ENCODE measurements around the gene SLC9A9.

Gene SLC9A9

DNA sequence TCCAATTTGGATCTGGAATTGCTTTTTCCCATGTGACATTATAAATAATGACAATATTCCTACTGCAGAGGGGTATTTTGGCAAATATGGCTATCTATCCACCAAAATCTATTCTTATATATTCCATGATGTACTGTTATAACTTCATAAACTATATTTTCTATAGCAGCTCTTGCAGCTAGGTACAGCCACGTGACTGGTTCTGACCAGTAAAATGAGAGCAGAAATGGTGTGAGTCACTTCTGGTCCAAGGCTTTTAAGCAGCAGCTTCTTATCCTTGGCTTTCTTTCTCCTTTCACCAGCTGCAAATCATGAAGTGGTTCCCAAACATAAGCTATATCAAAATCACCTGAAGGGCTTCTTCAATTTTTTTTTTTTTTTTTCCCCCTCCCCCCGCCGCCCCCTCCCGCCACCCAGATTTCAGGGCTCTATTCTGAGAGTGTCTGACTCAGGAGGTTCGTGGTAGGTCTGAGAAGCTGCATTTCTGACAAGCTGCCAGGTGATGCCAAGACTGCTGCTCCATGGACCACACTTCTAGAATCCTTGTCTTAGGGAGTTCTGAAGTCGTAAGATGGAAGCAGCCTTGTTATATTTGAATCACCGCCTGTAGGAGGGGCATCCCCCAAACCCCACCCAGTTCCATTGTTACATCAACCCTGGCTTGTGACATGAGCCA lies 371.2 kb downstream of the SLC9A9 start:
- no peaks in the 10 kb centered on the region for H3K9me3 ChIP-seq (ENCODE audit: control insufficient read depth, insufficient read depth, low read length)
- H3K27ac ChIP-seq (ENCODE audit: low read length): no peak overlapping the region
- WGBS (ENCODE audit: insufficient coverage, insufficient read length): no CpG with 5 or more reads among the region's 7 CpGs
- H3K4me3 ChIP-seq (ENCODE audit: low read length): no peak overlapping the region
- no peaks in the 10 kb centered on the region for H3K4me1 ChIP-seq (ENCODE audit: control insufficient read depth, insufficient read depth, low read length)
- H3K36me3 ChIP-seq (ENCODE audit: control insufficient read depth, insufficient read depth, low read length): no peaks in the 10 kb centered on the region
- H3K27me3 ChIP-seq (ENCODE audit: control insufficient read depth, insufficient read depth, low read length): no peaks in the 10 kb centered on the region
- no peak for DNase-seq (ENCODE audit: low read depth, low spot score)

DNA sequence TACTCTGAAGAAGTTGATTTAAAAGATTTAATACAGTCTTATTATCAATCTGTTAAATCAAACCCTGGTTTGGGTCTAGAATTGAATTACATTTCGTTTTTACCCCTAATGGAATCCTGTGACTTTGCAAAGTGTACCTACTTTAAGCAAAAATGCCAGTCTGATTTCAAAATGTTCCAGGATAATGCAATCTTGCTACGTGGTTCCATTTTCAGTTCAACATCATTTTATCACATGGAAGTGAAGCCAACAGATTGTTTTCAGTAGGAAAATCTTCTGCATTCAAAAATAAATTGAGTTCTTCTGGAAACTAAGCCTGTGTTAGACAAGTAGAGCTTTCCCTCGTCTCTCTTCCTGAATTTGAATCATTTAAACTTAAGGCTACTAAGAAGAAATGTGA lies 372.3 kb downstream of the SLC9A9 start:
- no peak for DNase-seq (ENCODE audit: low read depth, low spot score)
- no peaks in the 10 kb centered on the region for H3K27me3 ChIP-seq (ENCODE audit: control insufficient read depth, insufficient read depth, low read length)
- H3K27ac ChIP-seq (ENCODE audit: low read length): no peak overlapping the region
- H3K4me3 ChIP-seq (ENCODE audit: low read length): no peak overlapping the region
- no CpG with 5 or more reads among the region's 3 CpGs for WGBS (ENCODE audit: insufficient coverage, insufficient read length)
- no peaks in the 10 kb centered on the region for H3K36me3 ChIP-seq (ENCODE audit: control insufficient read depth, insufficient read depth, low read length)
- no peaks in the 10 kb centered on the region for H3K4me1 ChIP-seq (ENCODE audit: control insufficient read depth, insufficient read depth, low read length)
- no peaks in the 10 kb centered on the region for H3K9me3 ChIP-seq (ENCODE audit: control insufficient read depth, insufficient read depth, low read length)

DNA sequence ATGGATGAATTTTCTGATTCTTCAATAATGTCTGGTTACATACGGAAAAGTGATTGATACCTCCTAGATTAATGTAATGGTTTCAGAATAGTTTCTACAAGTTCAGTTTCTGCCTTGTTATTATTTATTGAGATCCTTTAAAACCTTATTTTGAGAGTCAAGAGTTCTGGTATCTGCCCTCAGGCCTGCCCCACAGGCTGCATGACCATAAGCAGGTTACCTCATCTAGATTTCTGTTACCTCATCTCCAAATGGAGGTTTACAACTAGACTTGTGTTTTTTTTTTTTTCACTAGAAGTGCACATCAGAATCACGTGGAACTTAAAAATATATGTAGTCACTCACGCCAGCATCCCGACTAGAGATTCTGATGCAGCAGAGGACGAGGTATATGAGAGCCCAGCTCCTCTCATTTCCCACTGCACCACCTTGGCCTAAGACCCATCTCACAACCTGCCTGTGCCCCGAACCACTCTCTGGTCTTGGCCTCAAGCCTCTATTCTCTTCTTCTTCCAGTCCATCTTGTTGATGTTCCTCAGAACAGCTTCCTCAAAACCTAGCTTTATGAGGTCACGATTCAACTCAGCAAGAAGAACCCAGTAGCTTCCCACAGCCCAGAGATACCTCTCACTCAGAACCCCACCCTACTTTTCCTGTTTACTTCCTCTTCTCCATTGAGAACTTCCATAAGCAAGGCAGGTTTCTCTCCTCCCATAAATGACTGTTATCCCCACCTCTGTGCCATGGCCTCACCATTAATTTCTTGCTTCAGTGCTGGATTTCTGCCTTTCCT lies 375.3 kb downstream of the SLC9A9 start:
- no CpG with 5 or more reads among the region's 7 CpGs for WGBS (ENCODE audit: insufficient coverage, insufficient read length)
- Histone ChIP-seq H3K27ac (ENCODE audit: low read length) (no peak overlapping the region), H3K4me3 (ENCODE audit: low read length) (no peak overlapping the region), H3K27me3 (ENCODE audit: control insufficient read depth, insufficient read depth, low read length) (no peaks in the 10 kb centered on the region), H3K36me3 (ENCODE audit: control insufficient read depth, insufficient read depth, low read length) (no peaks in the 10 kb centered on the region), H3K4me1 (ENCODE audit: control insufficient read depth, insufficient read depth, low read length) (no peaks in the 10 kb centered on the region), H3K9me3 (ENCODE audit: control insufficient read depth, insufficient read depth, low read length) (no peaks in the 10 kb centered on the region)
- DNase-seq (ENCODE audit: low read depth, low spot score): no peak

DNA sequence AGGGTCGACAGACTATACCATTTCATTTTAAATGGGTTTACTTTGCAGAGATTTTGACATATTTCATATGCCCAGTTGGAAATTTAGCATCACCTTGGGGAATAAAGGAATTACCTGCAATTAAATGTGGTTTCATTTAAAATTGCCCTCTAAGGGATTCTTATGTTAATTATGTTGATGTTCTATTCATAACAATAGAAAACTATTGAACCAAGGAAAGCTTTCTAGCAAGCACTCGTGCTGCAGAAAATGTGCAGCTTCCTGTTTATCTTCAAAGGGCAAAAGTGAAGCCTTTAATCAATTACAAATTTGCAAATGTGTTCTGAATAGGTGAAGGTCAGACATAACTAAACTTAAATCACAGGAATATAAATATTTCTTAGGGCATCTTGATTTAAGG lies 376.6 kb downstream of the SLC9A9 start:
- H3K4me1 ChIP-seq (ENCODE audit: control insufficient read depth, insufficient read depth, low read length): no peaks in the 10 kb centered on the region
- no CpG with 5 or more reads among the region's 2 CpGs for WGBS (ENCODE audit: insufficient coverage, insufficient read length)
- no peaks in the 10 kb centered on the region for H3K36me3 ChIP-seq (ENCODE audit: control insufficient read depth, insufficient read depth, low read length)
- no peaks in the 10 kb centered on the region for H3K27me3 ChIP-seq (ENCODE audit: control insufficient read depth, insufficient read depth, low read length)
- H3K27ac ChIP-seq (ENCODE audit: low read length): no peak overlapping the region
- no peaks in the 10 kb centered on the region for H3K9me3 ChIP-seq (ENCODE audit: control insufficient read depth, insufficient read depth, low read length)
- no peak for DNase-seq (ENCODE audit: low read depth, low spot score)
- H3K4me3 ChIP-seq (ENCODE audit: low read length): no peak overlapping the region

DNA sequence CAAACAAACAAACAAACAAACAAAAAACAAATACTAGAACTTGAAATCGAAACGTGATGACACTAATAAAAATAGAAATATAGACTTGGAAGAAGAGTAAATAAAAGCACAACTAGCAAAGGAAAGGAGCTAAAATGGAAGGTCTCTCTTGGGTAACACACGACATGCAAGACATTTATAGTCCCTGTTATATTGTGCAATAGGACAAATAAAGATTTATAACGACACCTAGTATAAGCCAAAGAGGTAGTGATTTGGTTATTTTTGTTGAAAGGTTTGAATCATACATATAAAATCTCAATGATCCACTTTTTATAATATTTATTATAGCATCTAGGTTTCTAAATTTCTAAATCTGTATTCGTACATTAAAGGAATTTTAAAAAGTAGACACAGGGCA lies 379.1 kb downstream of the SLC9A9 start:
- no peaks in the 10 kb centered on the region for H3K9me3 ChIP-seq (ENCODE audit: control insufficient read depth, insufficient read depth, low read length)
- no peaks in the 10 kb centered on the region for H3K27me3 ChIP-seq (ENCODE audit: control insufficient read depth, insufficient read depth, low read length)
- WGBS (ENCODE audit: insufficient coverage, insufficient read length): no CpG with 5 or more reads among the region's 5 CpGs
- H3K36me3 ChIP-seq (ENCODE audit: control insufficient read depth, insufficient read depth, low read length): no peaks in the 10 kb centered on the region
- no peak overlapping the region for H3K27ac ChIP-seq (ENCODE audit: low read length)
- DNase-seq (ENCODE audit: low read depth, low spot score): no peak
- H3K4me3 ChIP-seq (ENCODE audit: low read length): no peak overlapping the region
- no peaks in the 10 kb centered on the region for H3K4me1 ChIP-seq (ENCODE audit: control insufficient read depth, insufficient read depth, low read length)

GRCh38 chr3:143465666-143466065 lies 382.6 kb downstream of the SLC9A9 start:
- no peak for DNase-seq (ENCODE audit: low read depth, low spot score)
- H3K27me3 ChIP-seq (ENCODE audit: control insufficient read depth, insufficient read depth, low read length): no peaks in the 10 kb centered on the region
- H3K27ac ChIP-seq (ENCODE audit: low read length): no peak overlapping the region
- no peaks in the 10 kb centered on the region for H3K4me1 ChIP-seq (ENCODE audit: control insufficient read depth, insufficient read depth, low read length)
- no peaks in the 10 kb centered on the region for H3K36me3 ChIP-seq (ENCODE audit: control insufficient read depth, insufficient read depth, low read length)
- no peak overlapping the region for H3K4me3 ChIP-seq (ENCODE audit: low read length)
- WGBS (ENCODE audit: insufficient coverage, insufficient read length): no CpG with 5 or more reads among the region's 1 CpG
- H3K9me3 ChIP-seq (ENCODE audit: control insufficient read depth, insufficient read depth, low read length): no peaks in the 10 kb centered on the region

- Histone ChIP-seq H3K4me3 (ENCODE audit: low read length) (no peak overlapping the region), H3K9me3 (ENCODE audit: control insufficient read depth, insufficient read depth, low read length) (no peaks in the 10 kb centered on the region), H3K27me3 (ENCODE audit: control insufficient read depth, insufficient read depth, low read length) (no peaks in the 10 kb centered on the region), H3K36me3 (ENCODE audit: control insufficient read depth, insufficient read depth, low read length) (no peaks in the 10 kb centered on the region), H3K4me1 (ENCODE audit: control insufficient read depth, insufficient read depth, low read length) (no peaks in the 10 kb centered on the region), H3K27ac (ENCODE audit: low read length) (no peak overlapping the region)
- DNase-seq (ENCODE audit: low read depth, low spot score): no peak
- WGBS (ENCODE audit: insufficient coverage, insufficient read length): no CpG with 5 or more reads among the region's 2 CpGs
Measured at GRCh38 chr3:143464850-143465249, 383.4 kb downstream of the SLC9A9 start.

GRCh38 chr3:143455480-143455879 lies 392.8 kb downstream of the SLC9A9 start:
- no peak for DNase-seq (ENCODE audit: low read depth, low spot score)
- no peak overlapping the region for H3K4me3 ChIP-seq (ENCODE audit: low read length)

DNA sequence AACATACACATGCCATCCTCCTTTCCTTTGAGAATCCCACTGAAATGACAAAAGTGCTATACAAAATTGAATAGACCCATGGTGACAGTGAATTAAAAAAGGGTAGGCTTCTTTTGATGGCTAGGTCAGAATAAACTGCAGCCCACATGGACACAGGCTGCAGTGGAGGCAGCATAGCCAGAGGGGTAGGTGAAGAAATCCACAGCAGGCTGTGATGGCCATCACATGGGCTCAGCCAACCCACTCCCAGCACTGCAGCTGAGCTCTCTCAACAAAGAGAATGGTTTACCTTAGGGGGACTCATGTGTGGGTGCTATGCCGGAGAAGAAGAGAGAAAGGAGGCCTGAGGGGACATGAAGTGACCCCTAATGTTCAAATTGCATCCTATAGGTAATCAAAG lies 397.6 kb downstream of the SLC9A9 start:
- no CpG with 5 or more reads among the region's 1 CpG for WGBS (ENCODE audit: insufficient coverage, insufficient read length)
- Histone ChIP-seq H3K36me3 (ENCODE audit: control insufficient read depth, insufficient read depth, low read length) (no peaks in the 10 kb centered on the region), H3K9me3 (ENCODE audit: control insufficient read depth, insufficient read depth, low read length) (no peaks in the 10 kb centered on the region), H3K27me3 (ENCODE audit: control insufficient read depth, insufficient read depth, low read length) (no peaks in the 10 kb centered on the region), H3K4me3 (ENCODE audit: low read length) (no peak overlapping the region), H3K4me1 (ENCODE audit: control insufficient read depth, insufficient read depth, low read length) (no peaks in the 10 kb centered on the region), H3K27ac (ENCODE audit: low read length) (no peak overlapping the region)
- no peak for DNase-seq (ENCODE audit: low read depth, low spot score)

More at GRCh38 chr3:143455480-143455879, 392.8 kb downstream of the SLC9A9 start:
- Histone ChIP-seq H3K27ac (ENCODE audit: low read length) (no peak overlapping the region), H3K9me3 (ENCODE audit: control insufficient read depth, insufficient read depth, low read length) (no peaks in the 10 kb centered on the region), H3K27me3 (ENCODE audit: control insufficient read depth, insufficient read depth, low read length) (no peaks in the 10 kb centered on the region), H3K4me1 (ENCODE audit: control insufficient read depth, insufficient read depth, low read length) (no peaks in the 10 kb centered on the region), H3K36me3 (ENCODE audit: control insufficient read depth, insufficient read depth, low read length) (no peaks in the 10 kb centered on the region)

DNA sequence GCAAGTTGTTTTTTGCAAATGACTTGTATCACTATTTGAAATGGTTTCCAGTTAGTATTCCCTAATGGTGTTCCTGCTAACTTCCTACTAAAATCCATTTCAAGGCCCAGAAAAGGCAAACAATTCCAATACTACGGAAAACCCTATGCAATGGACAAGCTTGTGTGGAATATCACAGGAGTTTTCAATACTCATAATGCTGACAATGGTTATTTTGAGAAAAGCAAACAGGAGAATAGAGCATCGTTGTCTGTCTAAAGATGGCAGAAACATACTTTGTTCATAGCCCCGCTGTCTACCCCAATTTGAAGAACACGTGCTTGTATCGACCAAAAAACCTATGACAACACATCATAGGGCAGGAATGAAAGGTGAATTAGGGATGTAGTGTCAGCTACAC lies 400.8 kb downstream of the SLC9A9 start:
- Histone ChIP-seq H3K4me3 (ENCODE audit: low read length) (no peak overlapping the region), H3K27ac (ENCODE audit: low read length) (no peak overlapping the region), H3K36me3 (ENCODE audit: control insufficient read depth, insufficient read depth, low read length) (no peaks in the 10 kb centered on the region), H3K9me3 (ENCODE audit: control insufficient read depth, insufficient read depth, low read length) (no peaks in the 10 kb centered on the region), H3K27me3 (ENCODE audit: control insufficient read depth, insufficient read depth, low read length) (no peaks in the 10 kb centered on the region), H3K4me1 (ENCODE audit: control insufficient read depth, insufficient read depth, low read length) (no peaks in the 10 kb centered on the region)
- no CpG with 5 or more reads among the region's 5 CpGs for WGBS (ENCODE audit: insufficient coverage, insufficient read length)
- DNase-seq (ENCODE audit: low read depth, low spot score): no peak

- DNase-seq (ENCODE audit: low read depth, low spot score): no peak
- Histone ChIP-seq H3K9me3 (ENCODE audit: control insufficient read depth, insufficient read depth, low read length) (no peaks in the 10 kb centered on the region), H3K27ac (ENCODE audit: low read length) (no peak overlapping the region), H3K27me3 (ENCODE audit: control insufficient read depth, insufficient read depth, low read length) (no peaks in the 10 kb centered on the region), H3K4me3 (ENCODE audit: low read length) (no peak overlapping the region), H3K4me1 (ENCODE audit: control insufficient read depth, insufficient read depth, low read length) (no peaks in the 10 kb centered on the region), H3K36me3 (ENCODE audit: control insufficient read depth, insufficient read depth, low read length) (no peaks in the 10 kb centered on the region)
- WGBS (ENCODE audit: insufficient coverage, insufficient read length): no CpG with 5 or more reads among the region's 2 CpGs
Measured at GRCh38 chr3:143445118-143445517, 403.1 kb downstream of the SLC9A9 start.
